Measurements from ENCODE around the gene TMEM135.

TMEM135 gene

DNA sequence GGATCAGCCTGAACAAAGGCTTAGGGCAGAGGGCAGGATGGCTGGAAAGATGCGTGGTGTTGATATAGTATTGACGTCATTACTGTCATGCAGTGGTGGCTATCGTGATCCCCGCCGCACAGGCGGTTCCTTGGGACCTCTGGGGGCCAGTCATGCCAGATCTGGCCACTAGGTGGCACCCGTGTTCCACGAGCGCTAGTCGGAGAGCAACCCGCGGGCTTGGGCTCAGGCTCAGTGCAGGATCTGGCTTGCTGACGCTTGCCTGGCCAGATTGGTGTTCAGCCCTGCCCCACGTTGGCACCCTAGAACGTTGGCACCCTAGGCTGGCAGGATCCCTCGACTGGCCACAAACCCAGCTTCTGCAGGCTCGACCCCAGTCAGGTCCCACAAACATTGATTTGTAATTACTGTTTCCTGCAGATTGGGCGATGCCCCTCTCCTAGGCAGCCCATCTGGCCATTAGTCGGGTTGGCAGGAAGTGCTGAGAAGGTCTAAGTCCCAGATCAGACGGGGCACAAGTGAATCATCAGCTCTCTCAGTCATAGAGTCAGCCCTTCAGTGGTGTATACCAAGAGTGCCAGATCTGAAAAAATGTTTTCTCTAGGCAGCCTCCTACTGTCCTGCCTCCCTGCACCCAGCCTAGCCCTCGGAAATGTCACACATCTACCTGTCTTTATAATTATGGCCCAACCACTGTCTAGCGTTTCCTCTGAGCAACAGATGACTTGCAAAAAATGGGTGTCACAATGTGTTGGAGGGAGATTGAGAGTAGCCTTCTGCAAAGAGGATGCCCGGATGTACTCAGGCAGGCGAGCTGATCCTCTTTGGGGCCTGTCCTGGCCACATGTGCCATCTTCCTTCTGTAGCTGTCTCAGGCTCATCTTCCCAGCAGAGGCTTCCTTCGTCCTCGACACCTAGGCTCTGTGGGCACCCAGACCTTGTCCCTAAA lies 315.3 kb downstream of the TMEM135 start:
- DNase-seq: peak in 54 of 56 donors; percentile 10 to 90 (median 64)

DNA sequence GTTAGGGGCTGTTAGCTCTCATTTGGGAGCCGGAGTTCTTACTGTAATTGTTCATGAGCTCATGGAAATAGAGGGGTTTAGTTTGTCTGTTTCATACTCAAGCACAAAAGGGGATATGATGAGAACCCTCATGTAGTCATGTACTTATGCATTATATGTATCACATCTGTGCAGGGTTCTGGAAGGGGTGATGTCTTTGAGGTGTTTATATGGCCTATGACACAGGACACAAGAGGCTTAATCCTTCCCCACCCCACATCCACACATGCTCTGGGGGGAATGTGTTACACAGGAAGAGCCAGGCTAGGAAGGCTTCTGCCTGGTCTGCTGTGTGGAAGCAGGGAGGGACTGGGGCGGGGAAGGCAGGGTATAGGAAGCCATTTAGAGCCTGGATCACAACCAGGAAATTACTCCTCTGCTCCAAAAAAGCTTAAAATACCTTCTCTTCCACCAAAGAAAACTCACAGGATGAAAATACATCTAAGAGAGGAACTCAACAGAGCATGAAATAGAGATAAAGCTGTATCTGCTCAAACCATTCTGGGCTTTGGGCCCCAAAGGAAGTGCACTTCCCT lies 316.1 kb downstream of the TMEM135 start:
- no peak for DNase-seq

DNA sequence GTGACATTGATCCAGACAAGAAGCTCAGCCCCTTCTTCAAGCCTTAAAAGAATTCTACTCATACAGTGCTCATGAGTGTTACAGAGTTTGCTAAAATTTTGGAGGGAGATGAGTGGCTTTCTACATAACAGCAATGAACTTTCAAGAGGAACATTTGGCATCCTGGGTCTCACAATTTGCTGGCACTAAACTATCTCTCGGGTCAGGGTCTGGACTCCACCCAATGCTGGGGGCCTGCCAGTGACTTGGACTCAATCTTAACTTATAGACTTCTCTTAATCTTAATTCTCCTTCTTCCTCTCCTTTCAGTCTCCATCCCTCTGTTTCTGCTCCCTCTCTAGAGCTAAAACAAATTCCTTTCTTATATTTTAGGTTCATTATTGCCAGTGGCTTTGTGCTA lies 317.9 kb downstream of the TMEM135 start:
- no peak for DNase-seq

DNA sequence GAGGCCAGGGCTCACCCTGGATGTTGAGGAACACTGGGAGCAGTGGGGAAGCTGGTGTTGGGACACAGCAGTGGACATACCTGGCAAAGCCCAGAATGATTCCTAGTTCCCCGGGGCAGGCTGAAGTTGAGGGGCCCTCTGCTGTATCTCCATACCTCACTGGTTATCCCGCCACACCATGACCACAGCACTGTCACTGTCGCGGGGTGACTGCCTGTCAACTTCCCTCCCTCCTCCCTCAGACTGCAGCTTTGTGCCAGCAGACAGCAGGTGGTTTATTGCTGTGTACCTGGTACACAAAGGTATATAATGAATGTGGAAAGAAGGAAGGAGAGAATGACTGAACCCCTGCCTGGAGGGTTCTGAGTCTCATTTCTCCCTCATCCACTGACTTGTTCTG lies 318.7 kb downstream of the TMEM135 start:
- no peak for DNase-seq

DNA sequence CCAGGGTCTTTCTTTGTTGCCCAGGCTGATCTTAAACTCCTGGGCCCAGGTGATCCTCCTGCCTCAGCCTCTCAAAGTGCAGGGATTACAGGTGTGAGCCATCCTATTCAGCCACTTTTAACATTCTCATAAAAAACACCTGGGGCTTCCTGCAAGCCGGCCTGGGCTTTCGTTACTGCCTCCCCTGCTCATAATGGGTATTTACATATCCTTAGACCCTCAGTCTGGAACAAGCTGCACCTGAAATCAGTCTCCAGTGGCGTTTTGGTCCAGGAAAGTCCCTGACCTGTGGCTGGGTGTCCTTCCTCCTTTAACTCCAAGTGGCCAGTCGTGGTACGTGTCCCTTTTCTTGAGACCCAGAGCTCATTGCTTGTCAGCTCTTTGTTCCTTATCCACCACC lies 320.7 kb downstream of the TMEM135 start:
- DNase-seq: no peak

DNA sequence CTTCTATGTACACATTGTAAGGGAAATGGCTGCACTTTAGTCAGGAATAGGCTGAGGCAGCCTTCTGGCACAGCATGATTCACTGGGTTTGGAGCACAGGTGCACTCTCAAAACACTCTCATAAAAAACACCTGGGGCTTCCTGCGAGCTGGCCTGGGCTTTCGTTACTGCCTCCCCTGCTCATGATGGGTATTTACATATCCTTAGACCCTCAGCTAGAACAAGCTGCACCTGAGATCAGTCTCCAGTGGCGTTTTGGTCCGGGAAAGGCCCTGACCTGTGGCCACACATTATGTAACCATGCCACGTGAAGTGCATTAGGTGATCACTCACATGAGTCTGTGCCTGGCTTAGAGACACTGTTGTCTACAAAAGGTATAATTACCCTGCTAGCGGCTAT lies 321.7 kb downstream of the TMEM135 start:
- DNase-seq: no peak

DNA sequence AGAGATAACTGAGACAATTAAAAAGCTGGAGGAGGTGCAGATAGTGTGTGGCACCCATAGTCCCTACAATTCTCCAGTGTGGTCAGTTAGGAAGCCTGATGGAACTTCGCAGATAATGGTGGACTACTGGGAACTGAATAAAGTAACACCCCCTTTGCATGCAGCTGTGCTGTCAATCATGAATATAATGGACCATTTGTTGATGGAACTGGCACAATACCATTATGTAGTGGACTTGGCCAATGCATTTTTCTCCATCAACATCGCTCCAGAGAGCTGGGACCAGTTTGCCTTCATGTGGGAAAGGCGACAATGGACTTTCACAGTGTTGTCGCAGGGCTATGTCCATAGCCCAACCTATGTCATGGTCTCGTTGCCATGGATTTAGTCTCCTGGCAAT lies 324.2 kb downstream of the TMEM135 start:
- DNase-seq: peak in 2 of 56 donors; percentile 1 to 32

DNA sequence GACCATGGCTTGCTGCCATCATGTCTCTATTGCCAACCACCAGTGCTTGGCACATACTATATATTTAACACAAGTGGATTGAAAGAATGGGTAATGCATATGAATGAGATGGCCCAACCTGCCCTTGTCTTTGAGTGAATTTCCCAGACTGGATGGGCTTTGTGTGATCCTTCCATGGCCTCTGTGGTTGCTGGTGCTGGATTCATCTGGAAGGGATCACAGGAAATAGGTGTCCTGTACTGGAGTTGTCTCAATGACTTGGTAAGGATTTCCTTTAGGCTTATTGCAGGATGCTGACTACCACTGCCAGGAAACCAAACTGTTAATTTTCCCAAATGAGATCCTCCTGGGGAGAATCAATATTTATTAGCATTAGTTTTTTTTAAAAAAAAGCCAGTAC lies 328.6 kb downstream of the TMEM135 start:
- DNase-seq: no peak

DNA sequence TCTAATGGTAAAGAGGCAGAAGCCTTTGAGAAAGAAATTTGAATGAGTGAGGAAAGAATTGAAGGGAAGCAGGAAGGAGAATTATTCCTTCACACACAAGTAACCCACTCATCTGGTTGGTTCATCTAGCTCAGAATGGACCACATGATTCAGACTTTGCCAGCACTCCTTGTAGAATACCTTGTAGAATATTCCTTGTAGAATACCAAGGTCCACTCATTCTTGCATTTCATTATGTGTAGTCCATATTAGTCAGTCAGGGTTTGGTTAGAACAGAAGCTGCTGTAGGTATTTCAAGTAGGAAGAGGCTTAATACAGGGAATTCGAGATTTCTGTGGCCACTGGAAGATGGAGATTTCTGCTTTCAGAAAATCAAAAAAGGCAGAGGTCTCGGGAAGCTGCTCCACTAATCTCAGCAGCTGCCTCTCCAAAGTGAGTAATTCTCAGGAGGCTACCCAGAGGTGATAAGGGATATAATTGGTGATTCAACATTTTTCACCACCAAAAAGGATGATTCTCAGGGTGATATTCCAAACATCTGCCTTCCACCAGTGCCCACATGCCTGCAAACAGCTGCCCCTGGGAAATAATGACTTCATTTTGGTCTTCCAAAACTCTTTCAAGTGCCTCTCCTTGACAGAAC lies 329.1 kb downstream of the TMEM135 start:
- no peak for DNase-seq

DNA sequence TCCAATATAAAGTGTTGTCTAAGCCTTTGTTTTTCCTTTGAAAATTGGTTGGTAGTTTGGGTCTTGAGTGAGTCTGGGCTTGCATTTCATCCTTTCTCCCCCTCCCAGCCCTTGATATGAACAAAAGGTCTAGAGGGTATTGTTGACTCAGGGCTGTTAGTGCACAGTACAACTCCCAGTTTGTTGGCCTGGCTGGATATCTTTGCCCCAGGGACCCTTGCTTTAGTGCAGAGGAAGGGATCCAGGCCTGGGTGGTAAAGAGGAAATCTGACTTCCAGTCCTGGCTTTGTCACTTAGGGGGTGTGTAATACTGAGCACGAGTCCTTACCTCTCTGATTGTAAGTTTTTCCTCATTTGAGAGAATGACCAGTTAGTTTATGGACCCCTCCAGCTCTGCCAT lies 330.4 kb downstream of the TMEM135 start:
- no peak for DNase-seq

DNA sequence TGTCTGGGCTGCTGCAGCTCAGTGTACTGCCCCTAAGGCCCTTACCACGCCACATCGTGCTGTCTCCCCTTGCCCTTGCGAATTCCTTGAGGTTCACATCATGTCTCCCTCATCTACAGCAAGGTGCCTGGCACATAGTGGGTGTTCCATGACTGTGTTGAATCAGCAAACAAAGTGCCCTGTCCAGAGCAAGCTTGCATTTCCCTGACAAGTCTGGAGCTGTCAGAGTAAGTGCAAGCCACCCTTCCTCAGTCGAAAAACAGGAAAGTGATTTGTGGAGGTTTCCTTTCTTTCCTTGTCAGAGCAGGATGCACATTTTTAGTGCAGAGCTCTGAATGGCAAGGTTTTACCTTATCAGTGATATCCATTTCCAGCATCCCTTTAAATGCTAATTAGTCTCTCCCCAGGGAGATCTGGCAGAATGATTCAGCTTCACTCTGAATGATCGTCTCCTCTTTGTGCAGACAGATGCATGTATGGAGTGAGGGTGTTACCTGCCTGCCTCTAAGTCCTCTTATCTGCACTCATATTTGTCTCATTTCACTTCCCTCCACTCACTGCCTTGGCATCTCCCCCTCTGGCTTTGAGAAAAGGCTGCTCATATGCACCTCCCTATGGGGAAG lies 331.2 kb downstream of the TMEM135 start:
- no peak for DNase-seq

DNA sequence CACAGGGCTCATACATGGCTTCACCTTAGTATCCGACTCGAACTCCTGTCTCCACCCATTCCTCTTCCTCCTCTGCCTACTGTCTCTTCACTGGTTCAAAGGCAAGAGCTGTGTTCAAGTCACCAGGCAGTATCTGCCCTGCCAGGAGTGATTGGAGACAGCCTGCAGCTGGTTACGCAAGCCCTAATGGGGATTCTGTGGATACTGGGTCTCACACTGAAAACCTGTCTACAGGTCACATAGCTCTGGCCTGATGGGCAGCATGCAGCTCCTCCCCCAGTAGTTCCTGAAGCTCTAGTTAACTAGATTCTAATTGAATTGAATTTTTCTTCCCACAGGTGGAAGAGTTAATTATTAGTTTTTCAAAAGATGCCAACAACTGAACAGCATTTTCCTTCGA lies 332.2 kb downstream of the TMEM135 start:
- DNase-seq: no peak

DNA sequence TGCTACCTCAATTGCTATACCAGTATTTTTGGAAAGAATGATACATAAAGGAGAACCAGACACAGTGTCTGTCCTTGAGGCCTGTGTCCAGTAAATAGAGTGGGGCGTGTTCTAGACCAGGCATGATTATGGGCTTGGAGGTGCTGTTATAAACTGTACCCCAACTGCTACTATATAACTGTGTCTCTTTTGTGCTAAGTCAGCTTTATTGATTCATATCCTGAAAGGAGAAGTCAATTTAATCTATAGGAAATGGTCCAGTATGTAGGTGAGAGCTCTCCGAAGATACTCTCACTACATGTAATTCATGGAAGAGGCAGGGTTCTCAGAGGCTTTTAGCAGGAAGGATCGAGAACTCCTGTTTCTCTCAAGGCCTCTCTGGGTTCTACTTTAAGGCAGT lies 334.3 kb downstream of the TMEM135 start:
- DNase-seq: no peak
